NOMO-1 (cell line): ENCODE measurements around the gene TRMO.

Experiments
- DNase-seq, 2 experiments: peaks; one replicate each; lab custom pipeline; 2025; ENCODE audit not compliant: unreplicated experiment in 2 of 2; lab: John Stamatoyannopoulos, UW

The TRMO gene

GRCh38 chr9:97906236-97906831 lies 16.0 kb downstream of the TRMO start:
- peak; percentile 77 to 89 for DNase-seq

- peak in 1 of 2 experiments; percentile 10 for DNase-seq
These were observed 17.1 kb downstream of the TRMO start for GRCh38 chr9:97905228-97905627.

- DNase-seq = no peak
These were observed 17.6 kb downstream of the TRMO start for GRCh38 chr9:97904725-97905124.

- no peak for DNase-seq
These were observed 19.1 kb downstream of the TRMO start for GRCh38 chr9:97903177-97903576.

- DNase-seq = peak; percentile 13 to 23
These were observed 21.3 kb downstream of the TRMO start for GRCh38 chr9:97900738-97901565.

GRCh38 chr9:97900103-97900737 lies 22.1 kb downstream of the TRMO start:
- no peak for DNase-seq

GRCh38 chr9:97895695-97896332 lies 26.5 kb downstream of the TRMO start:
- DNase-seq = peak in 1 of 2 experiments; percentile 4

GRCh38 chr9:97895211-97895610 lies 27.1 kb downstream of the TRMO start:
- DNase-seq = no peak

- no peak for DNase-seq
These were observed 29.9 kb downstream of the TRMO start for GRCh38 chr9:97892421-97892820.

- DNase-seq = no peak
These were observed 30.6 kb downstream of the TRMO start for GRCh38 chr9:97891736-97892135.

- DNase-seq = peak; percentile 8 to 11
These were observed 32.1 kb downstream of the TRMO start for GRCh38 chr9:97889941-97890887.

- DNase-seq = no peak
These were observed 42.0 kb downstream of the TRMO start for GRCh38 chr9:97880336-97880735.

GRCh38 chr9:97876061-97876460 lies 46.2 kb downstream of the TRMO start:
- DNase-seq = no peak

GRCh38 chr9:97875111-97875510 lies 47.2 kb downstream of the TRMO start:
- no peak for DNase-seq

- DNase-seq = no peak
These were observed 47.7 kb downstream of the TRMO start for GRCh38 chr9:97874624-97875023.

GRCh38 chr9:97873882-97874281 lies 48.4 kb downstream of the TRMO start:
- no peak for DNase-seq

- no peak for DNase-seq
These were observed 48.9 kb downstream of the TRMO start for GRCh38 chr9:97873425-97873824.

GRCh38 chr9:97868859-97869258 lies 53.4 kb downstream of the TRMO start:
- no peak for DNase-seq

GRCh38 chr9:97866848-97867247 lies 55.5 kb downstream of the TRMO start:
- peak; percentile 7 to 83 for DNase-seq

GRCh38 chr9:97866300-97866699 lies 56.0 kb downstream of the TRMO start:
- no peak for DNase-seq
